PFSK-1 (cell line): ENCODE measurements around the gene U2AF1L4.

Experiments used
- POLR2AphosphoS5 ChIP-seq: IDR thresholded peaks from 2 replicates; pipeline ENCODE4 v1.6.1; 2012; ENCODE audit warnings: low read depth, mild to moderate bottlenecking, control low read depth, low read length, moderate library complexity
- TAF1 ChIP-seq: IDR thresholded peaks from 2 replicates; pipeline ENCODE4 v1.6.1; 2012; ENCODE audit warnings: low read length, control low read depth, borderline replicate concordance; ENCODE audit not compliant: insufficient read depth
- TF ChIP-seq, protein P1 (sequence below), 2 experiments: IDR thresholded peaks; 2 replicates each; pipeline versions ENCODE4 v1.6.1 to v1.8.0; 2011 to 2012; ENCODE audit warnings: low read depth in 2 of 2, low read length in 2 of 2, control low read depth in 1 of 2, inconsistent platforms in 1 of 2, mild to moderate bottlenecking in 1 of 2, moderate library complexity in 1 of 2; ENCODE audit not compliant: insufficient read depth in 1 of 2

DNA sequence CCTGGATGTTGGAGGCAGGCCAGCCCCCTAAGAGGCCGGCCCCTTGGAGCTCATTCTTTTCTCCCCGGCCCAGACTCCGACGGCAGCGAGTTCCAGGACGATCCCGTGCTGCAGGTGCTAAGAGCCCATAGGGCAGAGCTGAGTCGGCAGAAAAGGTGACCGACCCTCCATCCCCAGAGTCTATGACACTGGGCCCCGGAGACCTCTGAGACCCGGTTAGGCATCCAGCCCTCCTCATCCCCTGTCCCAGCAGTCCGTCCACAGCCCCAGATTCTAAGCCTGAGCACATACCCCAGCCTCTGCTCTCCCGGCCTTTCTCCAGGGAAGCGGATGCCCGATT is 22.8 kb upstream of the U2AF1L4 start:
- no peak for TF ChIP-seq TAF1
- TF ChIP-seq POLR2AphosphoS5: no peak
- TF ChIP-seq, protein P1, sequence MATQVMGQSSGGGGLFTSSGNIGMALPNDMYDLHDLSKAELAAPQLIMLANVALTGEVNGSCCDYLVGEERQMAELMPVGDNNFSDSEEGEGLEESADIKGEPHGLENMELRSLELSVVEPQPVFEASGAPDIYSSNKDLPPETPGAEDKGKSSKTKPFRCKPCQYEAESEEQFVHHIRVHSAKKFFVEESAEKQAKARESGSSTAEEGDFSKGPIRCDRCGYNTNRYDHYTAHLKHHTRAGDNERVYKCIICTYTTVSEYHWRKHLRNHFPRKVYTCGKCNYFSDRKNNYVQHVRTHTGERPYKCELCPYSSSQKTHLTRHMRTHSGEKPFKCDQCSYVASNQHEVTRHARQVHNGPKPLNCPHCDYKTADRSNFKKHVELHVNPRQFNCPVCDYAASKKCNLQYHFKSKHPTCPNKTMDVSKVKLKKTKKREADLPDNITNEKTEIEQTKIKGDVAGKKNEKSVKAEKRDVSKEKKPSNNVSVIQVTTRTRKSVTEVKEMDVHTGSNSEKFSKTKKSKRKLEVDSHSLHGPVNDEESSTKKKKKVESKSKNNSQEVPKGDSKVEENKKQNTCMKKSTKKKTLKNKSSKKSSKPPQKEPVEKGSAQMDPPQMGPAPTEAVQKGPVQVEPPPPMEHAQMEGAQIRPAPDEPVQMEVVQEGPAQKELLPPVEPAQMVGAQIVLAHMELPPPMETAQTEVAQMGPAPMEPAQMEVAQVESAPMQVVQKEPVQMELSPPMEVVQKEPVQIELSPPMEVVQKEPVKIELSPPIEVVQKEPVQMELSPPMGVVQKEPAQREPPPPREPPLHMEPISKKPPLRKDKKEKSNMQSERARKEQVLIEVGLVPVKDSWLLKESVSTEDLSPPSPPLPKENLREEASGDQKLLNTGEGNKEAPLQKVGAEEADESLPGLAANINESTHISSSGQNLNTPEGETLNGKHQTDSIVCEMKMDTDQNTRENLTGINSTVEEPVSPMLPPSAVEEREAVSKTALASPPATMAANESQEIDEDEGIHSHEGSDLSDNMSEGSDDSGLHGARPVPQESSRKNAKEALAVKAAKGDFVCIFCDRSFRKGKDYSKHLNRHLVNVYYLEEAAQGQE (IDR thresholded peaks at IDR 0.05; ENCODE audit: insufficient read depth in 1 of 2, low read depth in 2 of 2, low read length in 2 of 2): no peak
